ENCODE data around the gene GRAMD2B. TPM values are rescaled to one million over a fixed set of nuclear protein-coding genes. Genes with fewer than 3 reads are reported as not detected.
"Not testable (repeated sequence)": the region's sequence is repeated elsewhere in the genome, so short reads cannot be mapped to it uniquely, and the experiment has no call there.

GRAMD2B gene
- total RNA-seq, 1 experiment from 2014 or later: 6.2 TPM

DNA sequence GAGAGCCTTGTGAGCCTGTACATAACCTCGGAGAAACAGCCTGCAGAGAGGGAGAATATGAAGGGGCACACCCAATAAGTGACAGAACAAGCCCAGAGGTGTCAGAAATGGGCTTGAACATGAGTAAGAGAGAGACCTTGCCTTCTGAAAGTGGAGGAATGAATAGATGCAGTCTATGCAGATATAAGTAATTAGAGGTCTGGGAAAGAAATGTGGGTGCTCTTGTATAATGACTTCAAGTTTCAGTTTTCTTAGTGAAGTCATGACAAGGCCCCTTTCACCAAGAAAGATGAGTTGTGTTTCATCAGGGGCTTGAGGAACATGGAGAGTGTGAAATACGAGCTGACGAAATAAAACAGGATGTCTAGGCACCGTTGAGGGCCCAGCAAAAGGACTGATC, 15.1 kb downstream of the GRAMD2B start:
- no peak overlapping the region for H3K4me3 ChIP-seq
- no peak for DNase-seq
- H3K36me3 ChIP-seq: peaks cover 2% of the 10 kb centered on the region
- no peaks in the 10 kb centered on the region; the same call in 1 of the 2 replicates for H3K9me3 ChIP-seq
- no peaks in the 10 kb centered on the region for H3K27me3 ChIP-seq

GRCh38 chr5:126438868-126439267, 15.7 kb downstream of the GRAMD2B start:
- Histone ChIP-seq H3K36me3 (peaks cover 2% of the 10 kb centered on the region), H3K27me3 (no peaks in the 10 kb centered on the region), H3K4me3 (no peak overlapping the region), H3K9me3 (no peaks in the 10 kb centered on the region; the same call in 1 of the 2 replicates)
- no peak for DNase-seq

DNA sequence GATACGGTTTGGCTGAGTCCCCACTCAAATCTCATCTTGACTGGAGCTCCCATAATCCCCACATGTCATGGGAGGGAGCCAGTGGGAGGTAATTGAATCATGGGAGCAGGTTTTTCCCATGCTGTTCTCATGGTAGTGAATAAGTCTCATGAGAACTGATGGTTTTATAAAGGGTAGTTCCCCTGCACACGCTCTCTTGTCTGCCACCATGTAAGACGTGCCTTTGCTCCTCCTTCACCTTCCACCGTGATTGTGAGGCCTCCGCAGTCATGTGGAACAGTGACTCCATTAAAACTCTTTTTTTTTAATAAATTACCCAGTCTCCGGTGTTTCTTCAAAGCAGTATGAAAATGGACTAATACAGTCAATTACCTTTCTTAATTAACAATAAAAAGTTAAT, 16.5 kb downstream of the GRAMD2B start:
- not testable (repeated sequence) for H3K36me3 ChIP-seq, H3K4me3 ChIP-seq

DNA sequence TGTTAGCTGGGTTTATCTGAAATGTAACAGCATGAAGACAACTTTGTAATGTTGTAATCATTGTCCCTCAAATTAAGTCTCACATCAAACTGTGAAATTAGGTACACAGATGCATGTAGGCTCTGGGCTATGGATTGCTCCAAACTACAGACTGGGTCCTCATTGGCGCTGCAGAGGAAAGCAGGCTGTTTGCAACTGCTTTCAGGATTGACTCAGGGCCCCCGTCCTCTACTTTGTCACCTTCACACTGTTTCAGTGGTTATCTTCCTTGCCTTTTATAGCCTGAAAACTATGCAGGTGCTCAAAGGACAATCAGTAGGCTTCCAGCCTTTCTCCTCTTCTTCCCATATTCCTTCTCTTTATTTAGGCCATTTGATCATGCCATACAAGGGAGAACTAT, 18.0 kb downstream of the GRAMD2B start:
- H3K9me3 ChIP-seq: no peaks in the 10 kb centered on the region; the same call in 1 of the 2 replicates
- no peak for DNase-seq
- no peaks in the 10 kb centered on the region for H3K27me3 ChIP-seq
- H3K4me3 ChIP-seq: no peak overlapping the region
- peaks cover 2% of the 10 kb centered on the region; the same call in 1 of the 2 replicates for H3K36me3 ChIP-seq

More for the DNA sequence above, 16.5 kb downstream of the GRAMD2B start:
- H3K27me3 ChIP-seq, DNase-seq, H3K9me3 ChIP-seq: not testable (repeated sequence)

- Histone ChIP-seq H3K4me3 (no peak overlapping the region), H3K27me3 (no peaks in the 10 kb centered on the region), H3K36me3 (peaks cover 2% of the 10 kb centered on the region; the same call in 1 of the 2 replicates), H3K9me3 (no peaks in the 10 kb centered on the region; the same call in 1 of the 2 replicates)
- DNase-seq: no peak
Observed at GRCh38 chr5:126443374-126443851, 20.2 kb downstream of the GRAMD2B start.

DNA sequence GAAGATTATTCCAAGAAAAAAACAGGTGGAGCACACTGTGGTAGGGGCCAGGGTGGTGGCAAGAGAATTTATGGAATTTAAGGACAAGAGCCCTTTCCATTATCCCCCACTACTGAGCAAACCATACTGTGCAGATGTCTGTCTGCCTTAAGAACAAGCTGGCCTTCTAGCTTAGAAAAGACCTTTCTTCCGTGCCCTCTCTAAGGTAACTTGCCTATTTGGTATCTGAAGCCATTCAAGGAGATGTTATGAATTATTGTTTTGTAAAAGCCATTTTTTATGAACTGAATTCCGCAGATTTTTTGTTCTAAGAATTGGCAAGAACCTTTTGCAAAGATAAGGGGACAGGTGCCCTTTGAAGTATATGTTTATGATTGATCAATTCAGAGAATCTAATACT, 20.9 kb downstream of the GRAMD2B start:
- H3K27me3 ChIP-seq: no peaks in the 10 kb centered on the region
- no peaks in the 10 kb centered on the region; the same call in 1 of the 2 replicates for H3K9me3 ChIP-seq
- H3K4me3 ChIP-seq: no peak overlapping the region
- no peaks in the 10 kb centered on the region for H3K36me3 ChIP-seq
- no peak for DNase-seq

- Histone ChIP-seq H3K27me3 (no peaks in the 10 kb centered on the region), H3K4me3 (no peak overlapping the region), H3K36me3 (no peaks in the 10 kb centered on the region), H3K9me3 (no peaks in the 10 kb centered on the region)
- DNase-seq: no peak
Observed at GRCh38 chr5:126445502-126446174, 22.4 kb downstream of the GRAMD2B start.

GRCh38 chr5:126446498-126447224, 23.5 kb downstream of the GRAMD2B start:
- peak; percentile 53 for DNase-seq
- Histone ChIP-seq H3K27me3 (no peaks in the 10 kb centered on the region), H3K4me3 (no peak overlapping the region), H3K9me3 (no peaks in the 10 kb centered on the region), H3K36me3 (no peaks in the 10 kb centered on the region)

DNA sequence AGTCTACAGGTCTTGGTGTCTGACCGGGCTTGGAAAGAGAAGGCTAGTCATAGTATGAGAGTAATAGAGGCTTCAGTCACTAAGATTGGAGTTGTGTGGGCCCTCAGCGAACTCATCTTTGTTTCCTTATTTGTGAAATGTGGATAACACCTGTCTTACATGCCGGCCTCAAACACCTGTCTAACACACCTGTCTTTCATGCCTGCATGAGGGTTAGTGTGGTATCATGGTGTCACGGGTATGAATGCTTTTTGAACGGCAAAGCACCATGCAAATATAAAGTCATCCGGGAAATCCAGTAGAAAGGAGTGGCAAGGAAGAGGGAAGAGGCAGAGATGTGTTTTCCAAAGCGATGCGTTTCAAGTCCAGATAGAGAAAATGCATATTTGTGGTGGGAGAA, 25.5 kb downstream of the GRAMD2B start:
- Histone ChIP-seq H3K27me3 (no peaks in the 10 kb centered on the region), H3K9me3 (no peaks in the 10 kb centered on the region), H3K36me3 (no peaks in the 10 kb centered on the region), H3K4me3 (no peak overlapping the region)
- no peak for DNase-seq

GRCh38 chr5:126449751-126450271, 26.6 kb downstream of the GRAMD2B start:
- H3K9me3 ChIP-seq: no peaks in the 10 kb centered on the region
- H3K27me3 ChIP-seq: no peaks in the 10 kb centered on the region
- peak; percentile 34 for DNase-seq
- no peak overlapping the region for H3K4me3 ChIP-seq
- no peaks in the 10 kb centered on the region for H3K36me3 ChIP-seq

DNA sequence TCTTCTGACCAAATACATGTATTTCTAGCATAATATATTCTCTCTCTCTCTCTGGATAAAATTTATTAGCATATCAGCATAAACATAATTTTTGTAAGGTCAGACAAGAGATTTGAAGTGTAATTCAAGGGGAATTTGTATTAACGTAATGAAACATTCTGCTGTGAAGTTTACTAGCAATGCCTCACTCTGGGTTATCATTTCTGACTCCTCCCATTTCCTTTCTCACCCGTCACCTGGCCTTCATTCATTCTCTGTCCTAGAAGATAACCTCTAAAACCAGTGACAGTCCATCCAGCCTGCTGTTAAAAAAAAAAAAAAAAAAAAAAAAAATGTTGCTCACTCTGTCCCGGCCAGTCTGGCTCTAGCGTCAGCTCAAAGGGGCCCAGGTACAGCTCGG, 27.1 kb downstream of the GRAMD2B start:
- DNase-seq: no peak
- Histone ChIP-seq H3K27me3 (no peaks in the 10 kb centered on the region), H3K4me3 (no peak overlapping the region), H3K36me3 (no peaks in the 10 kb centered on the region), H3K9me3 (no peaks in the 10 kb centered on the region)

DNA sequence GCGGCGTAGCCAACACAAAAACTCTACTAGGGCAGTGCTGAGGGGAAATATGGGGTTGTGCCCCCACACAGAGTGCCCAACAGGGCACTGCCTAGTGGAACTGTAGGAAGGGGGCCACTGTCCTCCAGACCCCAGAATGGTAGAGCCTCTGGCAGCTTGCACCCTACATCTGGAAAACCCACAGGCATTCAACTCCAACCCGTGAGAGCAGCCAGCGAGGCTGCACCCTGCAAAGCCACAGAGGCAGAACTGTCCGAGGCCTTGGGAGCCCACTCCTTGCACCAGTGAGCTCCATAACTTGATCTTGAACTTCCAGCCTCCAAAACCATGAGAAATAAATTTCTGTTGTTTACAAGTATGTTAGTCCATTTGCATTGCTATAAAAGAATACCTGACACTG, 27.7 kb downstream of the GRAMD2B start:
- Histone ChIP-seq H3K9me3 (no peaks in the 10 kb centered on the region), H3K36me3 (no peaks in the 10 kb centered on the region), H3K27me3 (no peaks in the 10 kb centered on the region), H3K4me3 (no peak overlapping the region)
- DNase-seq: no peak

DNA sequence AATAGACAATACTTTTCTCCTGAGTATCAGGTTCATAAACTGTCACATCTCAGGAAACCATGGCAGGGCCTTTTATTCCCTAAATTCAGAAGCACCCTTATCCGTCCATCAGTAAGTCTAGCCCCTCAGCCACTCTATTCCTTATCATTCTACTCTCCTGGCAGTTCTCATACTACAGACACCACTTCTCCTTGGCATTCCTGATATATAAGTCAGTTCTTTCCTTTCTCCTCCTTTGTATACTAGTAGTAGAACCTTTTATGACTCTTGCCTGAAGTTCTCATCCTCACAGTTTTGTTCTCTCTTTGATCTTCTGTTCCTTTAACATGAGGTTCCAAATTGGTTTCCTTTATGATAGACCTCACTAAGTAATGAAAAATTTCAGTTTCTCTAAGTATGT, 29.3 kb downstream of the GRAMD2B start:
- no peaks in the 10 kb centered on the region for H3K27me3 ChIP-seq
- no peaks in the 10 kb centered on the region for H3K36me3 ChIP-seq
- H3K9me3 ChIP-seq: no peaks in the 10 kb centered on the region
- no peak overlapping the region for H3K4me3 ChIP-seq
- DNase-seq: no peak

- no peak for DNase-seq
- Histone ChIP-seq H3K4me3 (no peak overlapping the region), H3K9me3 (no peaks in the 10 kb centered on the region), H3K27me3 (no peaks in the 10 kb centered on the region), H3K36me3 (no peaks in the 10 kb centered on the region)
Observed at GRCh38 chr5:126454081-126454480, 30.9 kb downstream of the GRAMD2B start.

- Histone ChIP-seq H3K27me3 (no peaks in the 10 kb centered on the region), H3K9me3 (no peaks in the 10 kb centered on the region), H3K4me3 (no peak overlapping the region), H3K36me3 (no peaks in the 10 kb centered on the region)
- DNase-seq: no peak
Observed at GRCh38 chr5:126454535-126454934, 31.3 kb downstream of the GRAMD2B start.

DNA sequence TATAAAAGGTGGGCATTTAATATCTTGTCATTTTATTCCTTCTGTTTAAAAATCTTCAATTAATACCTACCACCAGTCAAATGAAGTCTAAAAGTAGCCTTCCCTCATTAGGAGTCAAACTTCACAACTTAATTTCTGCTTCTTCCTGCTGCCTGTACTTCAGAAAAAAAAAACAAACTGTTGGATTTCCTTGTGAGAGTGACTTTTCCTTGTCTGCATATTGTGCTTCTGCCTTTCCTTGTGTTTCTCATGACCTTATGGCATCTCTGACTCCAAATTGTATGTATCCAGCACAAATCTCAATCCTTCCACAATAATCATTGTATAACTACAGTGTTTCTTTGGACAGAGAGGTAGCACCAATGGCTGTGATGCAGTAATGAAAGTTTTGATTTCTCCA, 32.1 kb downstream of the GRAMD2B start:
- Histone ChIP-seq H3K9me3 (no peaks in the 10 kb centered on the region), H3K4me3 (no peak overlapping the region), H3K27me3 (no peaks in the 10 kb centered on the region), H3K36me3 (no peaks in the 10 kb centered on the region)
- DNase-seq: no peak

DNA sequence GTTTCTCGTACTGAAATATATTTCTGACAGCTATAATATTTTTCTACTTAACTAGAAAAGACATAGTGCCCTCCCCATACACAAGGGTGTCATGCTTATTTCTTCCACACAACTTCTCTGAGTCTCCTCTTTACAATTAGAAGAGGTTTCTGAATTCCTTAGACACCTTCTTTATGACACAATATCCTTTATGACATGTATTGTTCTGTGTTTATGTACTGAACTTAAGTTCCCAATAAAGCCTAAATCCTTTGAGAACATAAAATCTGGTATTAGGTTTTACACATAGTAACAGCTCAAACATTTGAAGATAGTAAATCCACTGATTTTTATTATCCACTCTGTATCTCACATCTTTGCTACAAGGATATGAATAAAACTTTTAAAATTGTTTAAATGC, 32.5 kb downstream of the GRAMD2B start:
- no peaks in the 10 kb centered on the region for H3K9me3 ChIP-seq
- no peak overlapping the region for H3K4me3 ChIP-seq
- no peaks in the 10 kb centered on the region for H3K27me3 ChIP-seq
- no peaks in the 10 kb centered on the region for H3K36me3 ChIP-seq
- DNase-seq: no peak

Measured in MG63 (cell line).